Measurements from ENCODE around the gene TCF7L2. TPM values are rescaled to one million over a fixed set of nuclear protein-coding genes. Genes with fewer than 3 reads are reported as not detected.

Gene TCF7L2
- total RNA-seq, 1 experiment from 2014 or later: 14.8 TPM

DNA sequence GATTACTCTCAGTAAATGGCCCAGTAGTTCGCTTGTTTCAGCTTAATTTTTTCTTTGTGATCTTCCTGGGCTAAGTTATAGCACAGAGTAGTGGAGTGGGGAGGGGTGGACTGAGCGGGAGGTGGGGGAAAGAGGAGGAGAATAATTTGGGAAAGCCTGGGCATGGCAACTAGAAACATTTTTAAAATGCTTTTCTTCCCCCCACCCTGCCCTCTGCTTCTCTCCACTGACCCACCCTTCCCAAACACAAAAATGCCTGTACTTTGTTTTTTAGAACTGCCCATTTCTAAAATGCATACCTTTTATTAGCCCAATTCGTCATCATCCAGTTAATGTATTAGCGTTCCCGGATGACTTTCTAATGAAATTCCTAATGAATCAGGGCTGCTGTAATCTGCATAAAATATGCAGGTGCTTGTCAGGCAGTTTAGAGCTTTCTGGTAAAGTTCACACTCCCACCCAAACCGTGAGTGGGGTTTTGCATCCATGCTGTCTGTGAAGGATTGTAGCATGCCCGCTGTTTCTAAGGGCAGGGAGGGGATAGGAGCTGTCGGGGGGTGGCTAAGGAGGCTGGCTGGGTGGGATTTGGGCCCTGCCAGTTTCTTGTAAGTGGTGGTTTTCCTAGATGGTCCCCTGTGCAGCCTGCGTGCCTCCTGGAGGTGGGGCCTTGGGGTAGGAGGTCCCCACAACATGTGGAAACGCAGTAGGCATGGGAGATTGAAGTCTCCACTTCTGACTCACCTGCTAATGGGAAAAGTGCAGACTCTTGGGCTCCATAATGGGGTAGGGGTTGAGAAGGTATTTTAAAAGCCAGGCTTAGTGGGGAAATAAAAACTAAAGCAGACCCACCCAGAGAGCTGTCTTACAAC is 190.3 kb downstream of the TCF7L2 start:
- Histone ChIP-seq H3K4me3 (no peak overlapping the region), H3K9me3 (ENCODE audit: insufficient read depth, low read depth) (no peaks in the 10 kb centered on the region), H3K4me1 (replicated peaks; ENCODE audit: insufficient read depth) (no peaks in the 10 kb centered on the region), H3F3A (ENCODE audit: insufficient read depth, low read depth) (no peaks in the 10 kb centered on the region), H3K4me2 (no peak overlapping the region), H3K36me3 (ENCODE audit: low read depth) (no peaks in the 10 kb centered on the region), H3K79me2 (ENCODE audit: low read depth) (no peaks in the 10 kb centered on the region), H3K27me3 (ENCODE audit: insufficient read depth, low read depth) (no peaks in the 10 kb centered on the region), H2AFZ (no peak overlapping the region), H4K20me1 (ENCODE audit: insufficient read depth) (no peaks in the 10 kb centered on the region; the same call in 1 of the 2 replicates), H3K27ac (no peak overlapping the region), H3K9me2 (ENCODE audit: insufficient read depth) (no peaks in the 10 kb centered on the region)
- intact Hi-C loops (cut with micrococcal nuclease; ENCODE audit: unreplicated experiment): no loop called here
- BruUV-seq (replicated peaks): no TSS peak
- no peak for DNase-seq
- ChIA-PET CTCF (no interaction called here), POLR2A (ENCODE audit: unreplicated experiment) (no interaction called here)
- TF ChIP-seq, protein P1, sequence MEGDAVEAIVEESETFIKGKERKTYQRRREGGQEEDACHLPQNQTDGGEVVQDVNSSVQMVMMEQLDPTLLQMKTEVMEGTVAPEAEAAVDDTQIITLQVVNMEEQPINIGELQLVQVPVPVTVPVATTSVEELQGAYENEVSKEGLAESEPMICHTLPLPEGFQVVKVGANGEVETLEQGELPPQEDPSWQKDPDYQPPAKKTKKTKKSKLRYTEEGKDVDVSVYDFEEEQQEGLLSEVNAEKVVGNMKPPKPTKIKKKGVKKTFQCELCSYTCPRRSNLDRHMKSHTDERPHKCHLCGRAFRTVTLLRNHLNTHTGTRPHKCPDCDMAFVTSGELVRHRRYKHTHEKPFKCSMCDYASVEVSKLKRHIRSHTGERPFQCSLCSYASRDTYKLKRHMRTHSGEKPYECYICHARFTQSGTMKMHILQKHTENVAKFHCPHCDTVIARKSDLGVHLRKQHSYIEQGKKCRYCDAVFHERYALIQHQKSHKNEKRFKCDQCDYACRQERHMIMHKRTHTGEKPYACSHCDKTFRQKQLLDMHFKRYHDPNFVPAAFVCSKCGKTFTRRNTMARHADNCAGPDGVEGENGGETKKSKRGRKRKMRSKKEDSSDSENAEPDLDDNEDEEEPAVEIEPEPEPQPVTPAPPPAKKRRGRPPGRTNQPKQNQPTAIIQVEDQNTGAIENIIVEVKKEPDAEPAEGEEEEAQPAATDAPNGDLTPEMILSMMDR (conservative IDR thresholded peaks at IDR 0.05): no peak
- no peak for TF ChIP-seq EZH2 (IDR thresholded peaks at IDR 0.05; ENCODE audit: low read depth)

DNA sequence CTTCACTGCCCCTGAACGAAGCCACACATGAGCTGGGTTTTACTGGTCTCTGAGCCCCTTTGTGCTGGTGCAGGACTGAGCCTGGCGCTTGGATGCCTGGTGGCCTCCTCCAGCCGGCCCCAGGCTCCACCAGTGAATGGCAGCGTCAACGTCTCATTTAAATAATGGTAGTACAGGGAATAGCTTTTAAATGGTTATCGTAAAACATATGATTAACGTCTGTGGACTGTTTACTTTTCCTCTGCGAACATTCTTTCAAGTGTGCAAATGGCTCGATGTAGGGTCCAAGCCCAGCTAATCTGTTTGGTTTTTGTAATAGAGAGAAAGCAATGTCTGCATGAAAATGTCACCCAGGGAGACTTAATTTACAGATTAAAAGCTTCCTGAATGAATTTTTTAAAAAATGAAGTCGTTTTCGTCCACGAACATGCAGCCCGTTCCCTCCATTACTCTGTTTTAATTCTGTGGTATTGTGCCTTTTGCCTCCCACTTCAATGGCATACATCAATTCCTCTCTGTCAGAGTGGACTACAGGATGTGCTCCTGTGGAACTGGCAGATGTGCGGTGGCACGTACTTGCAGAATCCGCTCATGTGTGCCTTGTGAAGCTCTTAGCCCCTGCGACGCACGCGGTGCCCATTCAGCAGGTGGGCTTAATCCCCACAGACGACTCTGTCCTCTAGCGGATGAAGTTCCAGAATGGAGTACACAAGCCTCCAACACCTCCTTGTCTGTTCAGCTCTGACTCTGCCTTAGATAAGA is 192.7 kb downstream of the TCF7L2 start:
- ChIA-PET POLR2A (ENCODE audit: unreplicated experiment) (no interaction called here), CTCF (no interaction called here)
- no peaks in the 10 kb centered on the region; the same call in 1 of the 2 replicates for H4K20me1 ChIP-seq (ENCODE audit: insufficient read depth)
- no peak overlapping the region for H3K4me2 ChIP-seq
- no peak overlapping the region for H2AFZ ChIP-seq
- H3K9me2 ChIP-seq (ENCODE audit: insufficient read depth): no peaks in the 10 kb centered on the region
- no peaks in the 10 kb centered on the region for H3F3A ChIP-seq (ENCODE audit: insufficient read depth, low read depth)
- no peaks in the 10 kb centered on the region for H3K27me3 ChIP-seq (ENCODE audit: insufficient read depth, low read depth)
- TF ChIP-seq, protein P1 (conservative IDR thresholded peaks at IDR 0.05): no peak
- no peak for TF ChIP-seq EZH2 (IDR thresholded peaks at IDR 0.05; ENCODE audit: low read depth)
- BruUV-seq (replicated peaks): no TSS peak
- H3K4me1 ChIP-seq (replicated peaks; ENCODE audit: insufficient read depth): no peaks in the 10 kb centered on the region
- no peak overlapping the region for H3K4me3 ChIP-seq
- no peak for DNase-seq
- peaks cover 3% of the 10 kb centered on the region; the same call in 1 of the 2 replicates for H3K36me3 ChIP-seq (ENCODE audit: low read depth)
- no peaks in the 10 kb centered on the region for H3K9me3 ChIP-seq (ENCODE audit: insufficient read depth, low read depth)
- intact Hi-C loops (cut with micrococcal nuclease; ENCODE audit: unreplicated experiment): no loop called here
- no peaks in the 10 kb centered on the region for H3K79me2 ChIP-seq (ENCODE audit: low read depth)
- H3K27ac ChIP-seq: no peak overlapping the region

DNA sequence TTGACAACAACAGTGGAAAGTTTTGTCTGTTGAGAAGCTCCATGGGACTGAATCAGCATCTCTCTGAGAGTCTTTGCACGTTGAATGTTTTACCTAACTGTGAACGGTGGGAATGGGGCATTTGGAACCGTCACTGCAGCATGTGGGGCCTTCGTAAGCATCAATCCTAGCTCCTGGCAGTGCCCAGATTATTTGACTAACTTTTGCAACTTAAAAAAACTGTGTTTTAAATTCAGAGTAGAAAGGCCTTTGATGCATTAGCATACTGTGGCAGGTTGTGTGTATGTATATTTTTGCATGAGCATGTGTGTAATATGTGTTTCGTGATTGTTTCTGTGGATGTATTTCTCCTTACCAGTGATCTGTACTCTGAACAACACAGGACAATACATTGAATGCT is 194.5 kb downstream of the TCF7L2 start:
- intact Hi-C loops (cut with micrococcal nuclease; ENCODE audit: unreplicated experiment): no loop called here
- TF ChIP-seq, protein P1 (conservative IDR thresholded peaks at IDR 0.05): no peak
- no peak for TF ChIP-seq EZH2 (IDR thresholded peaks at IDR 0.05; ENCODE audit: low read depth)
- no TSS peak for BruUV-seq (replicated peaks)
- no peak for DNase-seq
- Histone ChIP-seq H3K4me3 (no peak overlapping the region), H3K4me2 (no peak overlapping the region), H3K36me3 (ENCODE audit: low read depth) (peaks cover 3% of the 10 kb centered on the region; the same call in 1 of the 2 replicates), H3K4me1 (replicated peaks; ENCODE audit: insufficient read depth) (no peaks in the 10 kb centered on the region), H3F3A (ENCODE audit: insufficient read depth, low read depth) (no peaks in the 10 kb centered on the region), H3K27ac (no peak overlapping the region), H2AFZ (no peak overlapping the region), H3K27me3 (ENCODE audit: insufficient read depth, low read depth) (no peaks in the 10 kb centered on the region), H3K9me3 (ENCODE audit: insufficient read depth, low read depth) (no peaks in the 10 kb centered on the region), H3K9me2 (ENCODE audit: insufficient read depth) (no peaks in the 10 kb centered on the region), H4K20me1 (ENCODE audit: insufficient read depth) (no peaks in the 10 kb centered on the region; the same call in 1 of the 2 replicates), H3K79me2 (ENCODE audit: low read depth) (no peaks in the 10 kb centered on the region)
- POLR2A ChIA-PET (ENCODE audit: unreplicated experiment): interaction anchor here (0.6 kb wide), 1 partner anchor 92 kb away, joined by 6 read pairs; no protein-coding TSS in a partner anchor
- CTCF ChIA-PET: no interaction called here
